Peyer's patch (tissue), 4 donors: ENCODE measurements around the gene TMPRSS3. TPM values are rescaled to one million over a fixed set of nuclear protein-coding genes. Genes with fewer than 3 reads are reported as not detected.

ENCODE experiments used
- DNase-seq, 3 donors: peaks; one replicate each; pipeline ENCODE4 v3.0.0-alpha.2; 2017 to 2019
- H3K27ac ChIP-seq, 4 donors: fragments of 200-600 bp; sonication (generic); one replicate each; pipeline ENCODE4 v1.5.1; 2016 to 2019
- H3K27me3 ChIP-seq, 2 donors: fragments of 200-600 bp; sonication (generic); one replicate each; pipeline ENCODE4 v1.5.1; 2019
- H3K36me3 ChIP-seq, 3 donors: fragments of 200-600 bp; sonication (generic); one replicate each; pipeline ENCODE4 v1.5.1; 2016 to 2019
- H3K4me1 ChIP-seq, 4 donors: fragments of 200-600 bp; sonication (generic); one replicate each; pipeline ENCODE4 v1.5.1; 2016 to 2019
- H3K4me3 ChIP-seq, 4 donors: fragments of 200-600 bp; sonication (generic); 1 replicate in 3 of 4; 2 replicates in 1 of 4; pipeline ENCODE4 v1.5.1; 2016 to 2019; ENCODE audit warnings: mild to moderate bottlenecking in 1 of 4
- H3K9me3 ChIP-seq, 4 donors: fragments of 200-600 bp; sonication (generic); one replicate each; pipeline ENCODE4 v1.5.1; 2016 to 2019; ENCODE audit warnings: mild to moderate bottlenecking in 1 of 4
- POLR2A ChIP-seq, 2 donors: fragments of 450-650 bp; IDR thresholded peaks; one replicate each; pipeline ENCODE4 v1.5.1; 2017; ENCODE audit warnings: antibody characterized with exemption in 2 of 2, mild to moderate bottlenecking in 2 of 2, moderate library complexity in 2 of 2
- total RNA-seq, 4 donors: library from RNA; depleted of rRNA; stranded (reverse); fragments of >200 nt; gene quantifications; one replicate each; pipeline ENCODE4 v1.1.0, GENCODE V29; 2016
- TF ChIP-seq, protein P1 (sequence below), 6 experiments: fragments of 450-650 bp in 4 of 6; fragments of 200-600 bp in 2 of 6; sonication (generic) in 1 of 6; IDR thresholded peaks; one replicate each; pipeline ENCODE4 v1.5.1; 2017 to 2019; ENCODE audit warnings: antibody characterized with exemption in 6 of 6, mild to moderate bottlenecking in 3 of 6, moderate library complexity in 1 of 6

The TMPRSS3 gene
- total RNA-seq, 4 donors from 2014 or later: 0.54 to 2.5 TPM; not detected in 2

DNA sequence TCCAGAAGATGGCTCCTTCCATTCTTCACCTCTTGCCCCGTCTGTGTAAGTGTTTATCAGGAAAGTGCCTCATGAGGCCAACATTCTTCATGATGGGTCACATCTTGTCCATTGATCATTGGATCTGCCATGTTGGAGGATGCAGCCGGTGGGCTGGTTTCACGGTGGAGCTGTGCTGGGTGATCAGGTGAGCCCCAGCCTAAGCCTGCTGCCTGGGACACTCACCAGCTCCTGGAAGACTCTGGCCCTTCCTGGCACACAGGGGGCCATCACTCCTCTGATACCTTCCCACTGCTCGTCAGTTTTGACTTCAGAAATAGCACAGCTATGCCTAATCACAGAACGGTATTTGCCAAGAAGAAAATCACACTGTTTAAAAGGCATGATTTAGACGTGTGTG lies 46.1 kb upstream of the TMPRSS3 start:
- Histone ChIP-seq H3K36me3 (no peaks in the 10 kb centered on the region), H3K27ac (no peak overlapping the region), H3K27me3 (no peaks in the 10 kb centered on the region), H3K4me3 (no peak overlapping the region), H3K4me1 (no peaks in the 10 kb centered on the region), H3K9me3 (no peaks in the 10 kb centered on the region)
- DNase-seq: no peak
- TF ChIP-seq POLR2A (IDR thresholded peaks at IDR 0.05): no peak
- TF ChIP-seq, protein P1, sequence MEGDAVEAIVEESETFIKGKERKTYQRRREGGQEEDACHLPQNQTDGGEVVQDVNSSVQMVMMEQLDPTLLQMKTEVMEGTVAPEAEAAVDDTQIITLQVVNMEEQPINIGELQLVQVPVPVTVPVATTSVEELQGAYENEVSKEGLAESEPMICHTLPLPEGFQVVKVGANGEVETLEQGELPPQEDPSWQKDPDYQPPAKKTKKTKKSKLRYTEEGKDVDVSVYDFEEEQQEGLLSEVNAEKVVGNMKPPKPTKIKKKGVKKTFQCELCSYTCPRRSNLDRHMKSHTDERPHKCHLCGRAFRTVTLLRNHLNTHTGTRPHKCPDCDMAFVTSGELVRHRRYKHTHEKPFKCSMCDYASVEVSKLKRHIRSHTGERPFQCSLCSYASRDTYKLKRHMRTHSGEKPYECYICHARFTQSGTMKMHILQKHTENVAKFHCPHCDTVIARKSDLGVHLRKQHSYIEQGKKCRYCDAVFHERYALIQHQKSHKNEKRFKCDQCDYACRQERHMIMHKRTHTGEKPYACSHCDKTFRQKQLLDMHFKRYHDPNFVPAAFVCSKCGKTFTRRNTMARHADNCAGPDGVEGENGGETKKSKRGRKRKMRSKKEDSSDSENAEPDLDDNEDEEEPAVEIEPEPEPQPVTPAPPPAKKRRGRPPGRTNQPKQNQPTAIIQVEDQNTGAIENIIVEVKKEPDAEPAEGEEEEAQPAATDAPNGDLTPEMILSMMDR (IDR thresholded peaks at IDR 0.05): no peak

DNA sequence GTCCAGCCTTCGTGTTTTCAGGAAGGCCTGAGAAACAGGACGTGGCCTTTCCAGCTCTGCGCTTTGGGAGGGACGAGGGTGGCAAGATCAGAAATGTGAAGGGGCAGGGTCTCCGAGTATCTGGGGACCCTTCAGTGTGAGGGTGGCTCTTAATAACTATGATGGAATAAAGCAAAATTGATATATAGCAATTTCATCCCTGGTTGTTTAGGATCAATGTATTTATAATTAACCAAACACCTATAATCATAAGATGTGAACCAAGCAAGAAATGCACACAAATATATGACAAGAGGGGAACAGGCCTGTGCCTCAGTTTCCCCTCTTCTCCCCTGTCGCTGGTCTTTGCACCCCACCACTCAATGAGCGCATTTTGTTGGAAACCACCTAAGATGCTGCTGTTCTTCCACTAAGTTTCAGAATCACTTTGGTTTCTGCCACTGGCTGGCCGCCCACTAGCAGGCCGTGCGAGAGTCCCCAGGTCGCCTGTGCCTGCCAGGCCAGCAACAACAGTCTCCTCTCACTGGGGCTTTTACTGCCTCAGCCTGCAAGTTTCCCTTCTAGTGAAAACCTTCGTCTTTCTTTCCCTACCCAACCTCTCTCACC lies 44.4 kb upstream of the TMPRSS3 start:
- Histone ChIP-seq H3K36me3 (no peaks in the 10 kb centered on the region), H3K4me1 (no peaks in the 10 kb centered on the region), H3K9me3 (peaks cover 0 to 6% (median 0%) of the 10 kb centered on the region in 4 donors), H3K4me3 (no peak overlapping the region), H3K27ac (no peak overlapping the region), H3K27me3 (no peaks in the 10 kb centered on the region)
- no peak for TF ChIP-seq POLR2A (IDR thresholded peaks at IDR 0.05)
- TF ChIP-seq, protein P1 (IDR thresholded peaks at IDR 0.05): no peak
- no peak for DNase-seq

DNA sequence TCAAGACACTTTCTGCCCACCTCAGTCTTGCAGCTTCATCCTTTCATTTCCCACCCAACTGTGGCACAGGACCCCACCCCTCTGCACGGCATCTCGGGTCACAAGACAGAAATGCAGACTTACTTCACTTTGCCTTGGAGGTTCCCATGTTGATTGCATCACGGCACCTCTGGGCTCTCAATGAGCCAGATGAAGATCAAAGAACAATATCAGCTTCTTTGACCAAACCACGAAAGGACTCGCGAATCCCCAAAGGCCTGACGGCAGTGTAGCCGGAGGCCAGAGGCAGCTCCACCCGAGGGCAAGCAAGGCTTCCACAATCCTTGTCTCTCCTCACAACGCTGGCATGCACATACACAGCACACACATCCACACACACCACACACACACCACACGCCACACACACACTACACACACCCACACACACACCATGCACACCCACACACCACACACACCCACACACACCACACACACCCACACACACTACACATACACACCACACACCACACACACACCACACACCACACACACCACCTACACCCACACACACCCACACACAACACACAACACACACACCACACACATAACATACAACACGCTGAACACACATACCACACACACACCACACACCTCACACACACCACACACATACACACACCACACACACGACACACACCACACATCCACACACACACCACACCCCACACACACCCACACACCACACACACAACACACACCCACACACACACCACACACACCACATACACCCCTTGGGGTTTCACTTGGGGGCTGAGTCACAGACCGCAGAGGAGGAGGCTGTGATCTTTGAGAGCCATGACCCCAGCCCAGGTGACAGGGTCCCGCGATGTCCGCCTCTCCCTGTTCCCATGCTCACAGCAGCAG lies 43.7 kb upstream of the TMPRSS3 start:
- DNase-seq: no peak
- no peaks in the 10 kb centered on the region for H3K36me3 ChIP-seq
- no peak overlapping the region for H3K4me3 ChIP-seq
- H3K27me3 ChIP-seq: no peaks in the 10 kb centered on the region
- H3K4me1 ChIP-seq: no peaks in the 10 kb centered on the region
- TF ChIP-seq, protein P1 (IDR thresholded peaks at IDR 0.05): no peak
- TF ChIP-seq POLR2A (IDR thresholded peaks at IDR 0.05): no peak
- no peak overlapping the region for H3K27ac ChIP-seq
- peaks cover 0 to 6% (median 0%) of the 10 kb centered on the region in 4 donors for H3K9me3 ChIP-seq

DNA sequence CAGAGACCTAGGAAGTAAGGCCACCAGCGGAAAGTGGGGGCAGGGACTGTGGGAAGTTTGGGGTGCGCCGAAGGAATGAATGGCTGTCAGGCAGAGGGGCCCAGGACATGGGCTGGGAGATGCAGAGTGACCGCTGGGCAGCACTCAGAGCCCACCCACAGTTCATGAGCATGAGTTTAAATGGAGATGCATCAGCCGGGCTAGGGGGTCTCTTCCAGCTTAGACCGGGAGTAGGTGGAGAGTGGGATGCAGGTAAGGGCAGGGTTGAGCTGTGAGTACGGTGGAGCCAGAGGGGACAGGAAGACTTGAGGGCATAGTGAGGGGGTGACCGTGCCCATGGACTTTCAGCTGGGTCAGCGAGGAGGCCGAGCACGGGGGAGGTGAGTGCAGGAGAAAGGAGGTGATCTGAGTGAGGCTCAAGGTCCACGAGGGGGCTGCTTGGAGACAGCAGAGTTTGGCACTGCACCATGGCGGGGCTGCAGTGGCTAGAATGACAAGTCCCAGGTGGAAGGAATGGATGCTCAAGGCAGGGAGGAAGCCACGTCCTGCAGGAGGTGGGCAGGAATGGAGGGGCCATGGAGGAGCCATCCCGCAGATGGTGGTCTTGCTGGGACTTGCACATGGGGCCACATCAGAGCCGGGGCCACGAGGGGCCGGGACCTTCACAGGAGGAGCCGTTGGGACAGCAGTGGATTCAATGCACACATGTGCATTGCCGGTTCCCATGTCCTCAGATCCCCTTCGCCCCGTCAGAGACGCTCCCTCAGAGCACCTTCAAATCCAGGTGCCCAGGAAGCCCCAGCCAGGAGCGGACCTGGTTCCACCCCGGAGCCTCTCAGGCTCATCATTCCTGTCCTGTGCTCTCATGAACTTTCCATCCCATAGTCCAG lies 42.7 kb upstream of the TMPRSS3 start:
- Histone ChIP-seq H3K27me3 (no peaks in the 10 kb centered on the region), H3K27ac (no peak overlapping the region), H3K4me1 (peaks cover 0 to 2% (median 0%) of the 10 kb centered on the region in 4 donors), H3K9me3 (peaks cover 0 to 6% (median 0%) of the 10 kb centered on the region in 4 donors), H3K4me3 (no peak overlapping the region), H3K36me3 (no peaks in the 10 kb centered on the region)
- TF ChIP-seq, protein P1 (IDR thresholded peaks at IDR 0.05): no peak
- no peak for TF ChIP-seq POLR2A (IDR thresholded peaks at IDR 0.05)
- DNase-seq: no peak

DNA sequence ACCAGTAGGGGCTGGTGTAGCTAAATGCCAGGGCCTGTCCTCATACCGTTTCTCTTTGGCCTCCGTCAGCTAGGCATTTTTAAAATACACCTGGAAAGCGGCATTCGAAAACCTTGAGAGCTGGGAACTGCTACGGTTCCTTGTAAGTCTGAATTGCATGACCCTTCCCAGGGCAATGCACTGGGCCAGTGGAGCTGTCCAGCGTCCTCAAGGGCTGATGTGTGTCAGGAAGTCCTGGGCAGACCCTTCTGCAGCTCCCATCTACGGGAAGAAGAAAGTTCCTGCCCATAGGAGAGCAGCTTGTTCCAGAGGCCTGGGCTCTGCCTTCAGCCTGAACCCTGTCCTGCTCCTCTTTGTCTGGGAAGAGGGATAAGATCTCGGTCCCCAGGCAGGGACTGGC lies 41.9 kb upstream of the TMPRSS3 start:
- Histone ChIP-seq H3K4me3 (no peak overlapping the region), H3K4me1 (peaks cover 0 to 7% (median 0%) of the 10 kb centered on the region in 4 donors), H3K36me3 (no peaks in the 10 kb centered on the region), H3K9me3 (peaks cover 0 to 6% (median 0%) of the 10 kb centered on the region in 4 donors), H3K27me3 (no peaks in the 10 kb centered on the region), H3K27ac (no peak overlapping the region)
- no peak for DNase-seq
- TF ChIP-seq, protein P1 (IDR thresholded peaks at IDR 0.05): no peak
- TF ChIP-seq POLR2A (IDR thresholded peaks at IDR 0.05): no peak
